K562 (cell line): ENCODE measurements around the gene TAS2R8. TPM values are rescaled to one million over a fixed set of nuclear protein-coding genes. Genes with fewer than 3 reads are reported as not detected.

Experiments
- ATAC-seq: fragments of 200-7000 bp; cut with Tn5 transposase; 3 replicates; pipeline ENCODE4 v1.9.1; 2020; ENCODE audit warnings: moderate library complexity
- BruUV-seq: library from RNA; stranded (reverse); fragments of 400-500 nt; replicated peaks from 2 replicates; lab custom pipeline; 2021; lab: Mats Ljungman, UMichigan
- CTCF ChIA-PET: fragments of 300-600 bp; formaldehyde crosslinking; extraction: SDS; loops from one replicate; lab custom pipeline; 2021; ENCODE audit warnings: low intra/inter-chr PET ratio; lab: Yijun Ruan, JAX
- POLR2A ChIA-PET: fragments of 300-600, 350-650 bp; sonication (Branson Sonifier 250); formaldehyde crosslinking; extraction: SDS; loops from one replicate; lab custom pipeline; 2021; ENCODE audit warnings: antibody characterized with exemption, inconsistent platforms; lab: Yijun Ruan, JAX
- DNase-seq, 4 experiments: peaks; one replicate each; pipeline versions ENCODE4 v3.0.0 to v3.0.0-alpha.2; 2011 to 2018; ENCODE audit warnings: low spot score in 3 of 4, mixed read lengths in 3 of 4; ENCODE audit errors: extremely low read depth in 1 of 4
- FAIRE-seq: peaks from 2 replicates; lab custom pipeline; 2011; peaks lifted over from hg19 to GRCh38; lab: Jason Lieb, UNC
- H2AFZ ChIP-seq: 2 replicates; pipeline ENCODE4 v1.6.0; 2011; ENCODE audit warnings: low read depth, low read length, control low read depth, inconsistent platforms
- H3K27ac ChIP-seq: fragments of 200-600 bp; 3 replicates; pipeline ENCODE4 v1.8.0; 2011; ENCODE audit warnings: low read depth, mild to moderate bottlenecking, control low read depth, inconsistent platforms, low read length, moderate library complexity, mixed read lengths; ENCODE audit errors: extremely low read depth
- H3K27me3 ChIP-seq, 2 experiments: fragments of 300-600 bp in 1 of 2; 2 replicates in 1 of 2; 3 replicates in 1 of 2; pipeline versions ENCODE4 v1.6.0 to v1.8.0; 2011; ENCODE audit warnings: inconsistent platforms in 2 of 2, low read length in 2 of 2, mild to moderate bottlenecking in 1 of 2, mixed read lengths in 1 of 2, moderate library complexity in 1 of 2; ENCODE audit not compliant: control insufficient read depth in 2 of 2, insufficient read depth in 2 of 2
- H3K36me3 ChIP-seq: fragments of 300-600 bp; 3 replicates; pipeline ENCODE4 v1.8.0; 2011; ENCODE audit warnings: mild to moderate bottlenecking, low read length, inconsistent platforms; ENCODE audit not compliant: control insufficient read depth, insufficient read depth
- H3K4me1 ChIP-seq, 2 experiments: fragments of 200-600 bp in 1 of 2; replicated peaks in 1 of 2; 2 replicates in 1 of 2; 3 replicates in 1 of 2; pipeline versions ENCODE4 v1.5.1 to v1.8.0; 2011; ENCODE audit warnings: inconsistent platforms in 2 of 2, low read length in 2 of 2, mild to moderate bottlenecking in 1 of 2, mixed read lengths in 1 of 2, moderate library complexity in 1 of 2; ENCODE audit not compliant: control insufficient read depth in 2 of 2, insufficient read depth in 2 of 2
- H3K4me2 ChIP-seq: 2 replicates; pipeline ENCODE4 v1.6.1; 2011; ENCODE audit warnings: low read length, control low read depth, inconsistent platforms, mixed read lengths; ENCODE audit not compliant: insufficient read depth
- H3K4me3 ChIP-seq: fragments of 200-600 bp; sonication (generic), shearing (Covaris generic); 2 replicates; pipeline ENCODE4 v1.5.1; 2016; ENCODE audit warnings: control low read depth, inconsistent platforms
- H3K79me2 ChIP-seq: fragments of 200-600 bp; 3 replicates; pipeline ENCODE4 v1.8.0; 2011; ENCODE audit warnings: low read length, inconsistent platforms; ENCODE audit not compliant: control insufficient read depth, insufficient read depth
- H3K9ac ChIP-seq, 2 experiments: 2 replicates each; pipeline versions ENCODE4 v1.6.0 to v1.6.1; 2011; ENCODE audit warnings: low read depth in 2 of 2, low read length in 2 of 2, control low read depth in 1 of 2, inconsistent platforms in 1 of 2, mild to moderate bottlenecking in 1 of 2, mixed read lengths in 1 of 2; ENCODE audit not compliant: insufficient read depth in 1 of 2
- H3K9me1 ChIP-seq: one replicate; pipeline ENCODE4 v1.6.0; 2011; ENCODE audit warnings: inconsistent platforms, mild to moderate bottlenecking, low read length, moderate library complexity; ENCODE audit not compliant: control insufficient read depth, insufficient read depth
- H3K9me3 ChIP-seq: replicated peaks from 2 replicates; pipeline ENCODE4 v1.5.1; 2011; ENCODE audit warnings: low read depth, low read length, inconsistent platforms; ENCODE audit not compliant: control insufficient read depth, insufficient read depth
- H4K20me1 ChIP-seq: replicated peaks from 2 replicates; pipeline ENCODE4 v1.6.1; 2011; ENCODE audit warnings: low read length, inconsistent platforms, mixed read lengths; ENCODE audit not compliant: control insufficient read depth, insufficient read depth
- EP300 ChIP-seq: IDR thresholded peaks from 2 replicates; pipeline ENCODE4 v1.6.1; 2012; ENCODE audit warnings: low read length, improper control_type of control experiment
- PRMT5 ChIP-seq: sonication (generic); formaldehyde crosslinking; IDR thresholded peaks from 2 replicates; pipeline ENCODE4 v1.5.0; 2020; ENCODE audit warnings: missing genetic modification reagents
- RUNX1 ChIP-seq: sonication (generic); IDR thresholded peaks from 2 replicates; pipeline ENCODE4 v1.6.1; 2016; ENCODE audit warnings: antibody characterized with exemption, low read depth
- TAL1 ChIP-seq: fragments of 450-650 bp; IDR thresholded peaks from 2 replicates; pipeline ENCODE4 v1.6.1; 2016; ENCODE audit warnings: mild to moderate bottlenecking
- TFAM ChIP-seq: fragments of 250-450 bp; sonication (Bioruptor Pico); conservative IDR thresholded peaks from 2 replicates; pipeline ENCODE4 v1.5.0; 2021; ENCODE audit warnings: mild to moderate bottlenecking, moderate library complexity
- ZNF436 ChIP-seq: fragments of 250-450, 450-650 bp; sonication (Bioruptor Pico); formaldehyde crosslinking; IDR thresholded peaks from 2 replicates; pipeline ENCODE4 v1.7.0; 2020; ENCODE audit warnings: mild to moderate bottlenecking
- WGBS: fragments of 100-300 bp; shearing (Covaris generic); methylation state at CpG from one replicate; pipeline ENCODE4 v1.1.6; 2016; ENCODE audit warnings: low coverage, mixed read lengths; ENCODE audit not compliant: insufficient coverage; ENCODE audit errors: missing lambda C conversion rate; 5-methylcytosine and 5-hydroxymethylcytosine counted together
- in situ Hi-C: fragments of 300-500 bp; cut with MboI; formaldehyde crosslinking; loops from 4 replicates; pipeline ENCODE4 v1.15.0; 2018; ENCODE audit warnings: inconsistent platforms, mixed read lengths
- intact Hi-C: fragments of 100-400 bp; cut with micrococcal nuclease; formaldehyde crosslinking; loops from 2 replicates; pipeline ENCODE4 v1.14.2; 2022
- polyA plus RNA-seq, 8 experiments: library from polyadenylated mRNA; depleted of rRNA in 4 of 8; stranded (reverse) in 5 of 8; unstranded in 3 of 8; fragments of >200 nt; fragmentation: Nextera tagmentation in 2 of 8; fragmentation: Illumina TruSeq in 1 of 8; extraction: Ambion mirVana in 2 of 8; extraction: Trizol in 1 of 8; gene quantifications; 2 replicates each; pipeline versions ENCODE4 v1.2.1 to v1.2.3, GENCODE V29; 2011 to 2014; ENCODE audit warnings: inconsistent platforms in 1 of 8, missing spikeins in 1 of 8
- total RNA-seq, 7 experiments: library from RNA; depleted of rRNA in 6 of 7; stranded (reverse); fragments of >200 nt in 6 of 7; fragmentation: Illumina TruSeq in 2 of 7; extraction: Trizol in 2 of 7; gene quantifications; 2 replicates each; pipeline versions ENCODE4 v1.2.1 to v1.2.3, GENCODE V29; 2011 to 2021; ENCODE audit warnings: low replicate concordance in 1 of 7
- TF ChIP-seq, protein P1 (sequence below): sonication (generic); formaldehyde crosslinking; IDR thresholded peaks from 2 replicates; pipeline ENCODE4 v1.8.0; 2022; ENCODE audit warnings: missing genetic modification reagents, mild to moderate bottlenecking, moderate library complexity, borderline replicate concordance
- TF ChIP-seq, protein P2 (sequence below): fragments of 450-650 bp; formaldehyde crosslinking; IDR thresholded peaks from 2 replicates; pipeline ENCODE4 v1.4.0; 2020; ENCODE audit warnings: mild to moderate bottlenecking, moderate library complexity
- TF ChIP-seq, protein P3 (sequence below): fragments of 450-650 bp; formaldehyde crosslinking; IDR thresholded peaks from 2 replicates; pipeline ENCODE4 v1.4.0; 2020; ENCODE audit warnings: mild to moderate bottlenecking, mixed read lengths
- TF ChIP-seq, protein P4 (sequence below): fragments of 450-650 bp; conservative IDR thresholded peaks from 2 replicates; pipeline ENCODE4 v1.6.1; 2016; ENCODE audit warnings: missing genetic modification characterization, low read depth, mild to moderate bottlenecking, control low read depth, missing compliant biosample characterization
- TF ChIP-seq, protein P5 (sequence below): fragments of 250-450 bp; sonication (Bioruptor Pico); IDR thresholded peaks from 2 replicates; pipeline ENCODE4 v1.4.0; 2020; ENCODE audit warnings: mild to moderate bottlenecking, moderate library complexity

Gene TAS2R8
- total and polyA plus RNA-seq, 9 of the 15 experiments (the other 6 are each of a cell fraction or from before 2014, with no cell fraction given): not detected

DNA sequence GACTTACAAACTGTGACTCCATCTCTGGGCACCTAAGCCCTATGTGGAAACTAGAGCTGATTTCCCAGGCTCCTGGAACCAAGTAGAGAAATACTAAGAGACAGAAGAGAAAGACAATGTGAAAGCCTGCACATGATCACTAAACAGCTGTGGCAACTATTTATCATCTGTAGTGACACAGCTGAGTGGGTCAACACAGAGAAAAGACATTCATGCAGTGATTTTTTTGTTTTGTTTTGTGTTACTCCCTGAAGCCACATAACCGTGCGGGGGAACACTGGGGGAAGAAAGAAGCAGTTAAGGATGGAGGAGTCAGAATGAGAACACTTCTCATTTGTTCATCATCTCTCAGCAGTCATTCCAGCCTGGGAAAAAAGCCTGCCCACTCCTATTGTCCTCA lies 40.7 kb upstream of the TAS2R8 start:
- H3K9me3 ChIP-seq: no peaks in the 10 kb centered on the region
- 19% methylated on average over 2 of the region's 2 CpGs for WGBS
- ChIA-PET CTCF (no interaction called here), POLR2A (no interaction called here)
- in situ Hi-C loops: no loop called here
- H3K79me2 ChIP-seq: no peaks in the 10 kb centered on the region
- no peaks in the 10 kb centered on the region for H3K27me3 ChIP-seq
- FAIRE-seq (no peak), ATAC-seq (no peak)
- no peak overlapping the region for H3K9ac ChIP-seq
- no peak overlapping the region for H3K4me3 ChIP-seq
- H2AFZ ChIP-seq: no peak overlapping the region
- no peaks in the 10 kb centered on the region for H3K36me3 ChIP-seq
- no peaks in the 10 kb centered on the region for H4K20me1 ChIP-seq
- H3K4me1 ChIP-seq: no peaks in the 10 kb centered on the region
- H3K9me1 ChIP-seq: no peaks in the 10 kb centered on the region
- TF ChIP-seq, protein P1, sequence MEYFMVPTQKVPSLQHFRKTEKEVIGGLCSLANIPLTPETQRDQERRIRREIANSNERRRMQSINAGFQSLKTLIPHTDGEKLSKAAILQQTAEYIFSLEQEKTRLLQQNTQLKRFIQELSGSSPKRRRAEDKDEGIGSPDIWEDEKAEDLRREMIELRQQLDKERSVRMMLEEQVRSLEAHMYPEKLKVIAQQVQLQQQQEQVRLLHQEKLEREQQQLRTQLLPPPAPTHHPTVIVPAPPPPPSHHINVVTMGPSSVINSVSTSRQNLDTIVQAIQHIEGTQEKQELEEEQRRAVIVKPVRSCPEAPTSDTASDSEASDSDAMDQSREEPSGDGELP (CRISPR knock-in tag): no peak
- TF ChIP-seq EP300: no peak
- TF ChIP-seq TAL1: no peak
- TF ChIP-seq, protein P2, sequence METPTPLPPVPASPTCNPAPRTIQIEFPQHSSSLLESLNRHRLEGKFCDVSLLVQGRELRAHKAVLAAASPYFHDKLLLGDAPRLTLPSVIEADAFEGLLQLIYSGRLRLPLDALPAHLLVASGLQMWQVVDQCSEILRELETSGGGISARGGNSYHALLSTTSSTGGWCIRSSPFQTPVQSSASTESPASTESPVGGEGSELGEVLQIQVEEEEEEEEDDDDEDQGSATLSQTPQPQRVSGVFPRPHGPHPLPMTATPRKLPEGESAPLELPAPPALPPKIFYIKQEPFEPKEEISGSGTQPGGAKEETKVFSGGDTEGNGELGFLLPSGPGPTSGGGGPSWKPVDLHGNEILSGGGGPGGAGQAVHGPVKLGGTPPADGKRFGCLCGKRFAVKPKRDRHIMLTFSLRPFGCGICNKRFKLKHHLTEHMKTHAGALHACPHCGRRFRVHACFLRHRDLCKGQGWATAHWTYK (CRISPR knock-in tag): no peak
- TF ChIP-seq, protein P3, sequence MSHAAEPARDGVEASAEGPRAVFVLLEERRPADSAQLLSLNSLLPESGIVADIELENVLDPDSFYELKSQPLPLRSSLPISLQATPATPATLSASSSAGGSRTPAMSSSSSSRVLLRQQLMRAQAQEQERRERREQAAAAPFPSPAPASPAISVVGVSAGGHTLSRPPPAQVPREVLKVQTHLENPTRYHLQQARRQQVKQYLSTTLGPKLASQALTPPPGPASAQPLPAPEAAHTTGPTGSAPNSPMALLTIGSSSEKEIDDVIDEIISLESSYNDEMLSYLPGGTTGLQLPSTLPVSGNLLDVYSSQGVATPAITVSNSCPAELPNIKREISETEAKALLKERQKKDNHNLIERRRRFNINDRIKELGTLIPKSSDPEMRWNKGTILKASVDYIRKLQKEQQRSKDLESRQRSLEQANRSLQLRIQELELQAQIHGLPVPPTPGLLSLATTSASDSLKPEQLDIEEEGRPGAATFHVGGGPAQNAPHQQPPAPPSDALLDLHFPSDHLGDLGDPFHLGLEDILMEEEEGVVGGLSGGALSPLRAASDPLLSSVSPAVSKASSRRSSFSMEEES (CRISPR knock-in tag): no peak
- no peak for TF ChIP-seq PRMT5 (CRISPR knock-in tag)
- no peak for TF ChIP-seq ZNF436 (CRISPR knock-in tag)
- TF ChIP-seq TFAM (CRISPR knock-in tag): no peak
- TF ChIP-seq, protein P4, sequence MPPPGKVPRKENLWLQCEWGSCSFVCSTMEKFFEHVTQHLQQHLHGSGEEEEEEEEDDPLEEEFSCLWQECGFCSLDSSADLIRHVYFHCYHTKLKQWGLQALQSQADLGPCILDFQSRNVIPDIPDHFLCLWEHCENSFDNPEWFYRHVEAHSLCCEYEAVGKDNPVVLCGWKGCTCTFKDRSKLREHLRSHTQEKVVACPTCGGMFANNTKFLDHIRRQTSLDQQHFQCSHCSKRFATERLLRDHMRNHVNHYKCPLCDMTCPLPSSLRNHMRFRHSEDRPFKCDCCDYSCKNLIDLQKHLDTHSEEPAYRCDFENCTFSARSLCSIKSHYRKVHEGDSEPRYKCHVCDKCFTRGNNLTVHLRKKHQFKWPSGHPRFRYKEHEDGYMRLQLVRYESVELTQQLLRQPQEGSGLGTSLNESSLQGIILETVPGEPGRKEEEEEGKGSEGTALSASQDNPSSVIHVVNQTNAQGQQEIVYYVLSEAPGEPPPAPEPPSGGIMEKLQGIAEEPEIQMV (tag): no peak
- TF ChIP-seq, protein P5, sequence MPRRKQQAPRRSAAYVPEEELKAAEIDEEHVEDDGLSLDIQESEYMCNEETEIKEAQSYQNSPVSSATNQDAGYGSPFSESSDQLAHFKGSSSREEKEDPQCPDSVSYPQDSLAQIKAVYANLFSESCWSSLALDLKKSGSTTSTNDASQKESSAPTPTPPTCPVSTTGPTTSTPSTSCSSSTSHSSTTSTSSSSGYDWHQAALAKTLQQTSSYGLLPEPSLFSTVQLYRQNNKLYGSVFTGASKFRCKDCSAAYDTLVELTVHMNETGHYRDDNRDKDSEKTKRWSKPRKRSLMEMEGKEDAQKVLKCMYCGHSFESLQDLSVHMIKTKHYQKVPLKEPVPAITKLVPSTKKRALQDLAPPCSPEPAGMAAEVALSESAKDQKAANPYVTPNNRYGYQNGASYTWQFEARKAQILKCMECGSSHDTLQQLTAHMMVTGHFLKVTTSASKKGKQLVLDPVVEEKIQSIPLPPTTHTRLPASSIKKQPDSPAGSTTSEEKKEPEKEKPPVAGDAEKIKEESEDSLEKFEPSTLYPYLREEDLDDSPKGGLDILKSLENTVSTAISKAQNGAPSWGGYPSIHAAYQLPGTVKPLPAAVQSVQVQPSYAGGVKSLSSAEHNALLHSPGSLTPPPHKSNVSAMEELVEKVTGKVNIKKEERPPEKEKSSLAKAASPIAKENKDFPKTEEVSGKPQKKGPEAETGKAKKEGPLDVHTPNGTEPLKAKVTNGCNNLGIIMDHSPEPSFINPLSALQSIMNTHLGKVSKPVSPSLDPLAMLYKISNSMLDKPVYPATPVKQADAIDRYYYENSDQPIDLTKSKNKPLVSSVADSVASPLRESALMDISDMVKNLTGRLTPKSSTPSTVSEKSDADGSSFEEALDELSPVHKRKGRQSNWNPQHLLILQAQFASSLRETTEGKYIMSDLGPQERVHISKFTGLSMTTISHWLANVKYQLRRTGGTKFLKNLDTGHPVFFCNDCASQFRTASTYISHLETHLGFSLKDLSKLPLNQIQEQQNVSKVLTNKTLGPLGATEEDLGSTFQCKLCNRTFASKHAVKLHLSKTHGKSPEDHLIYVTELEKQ (CRISPR knock-in tag): no peak
- no peak for TF ChIP-seq RUNX1
- TF ChIP-seq, all 486 proteins: peak for 0
- Histone ChIP-seq H3K4me2 (no peak overlapping the region), H3K27ac (no peak overlapping the region)
- DNase-seq: no peak
- intact Hi-C loops: no loop called here
- BruUV-seq: no TSS peak
